Heart right ventricle (tissue), 16 donors: ENCODE data around the gene PCCA. TPM values are rescaled to one million over a fixed set of nuclear protein-coding genes. Genes with fewer than 3 reads are reported as not detected.

ENCODE experiments used
- ATAC-seq, 8 donors: fragments of 200-7000 bp; cut with Tn5 transposase; one replicate each; pipeline ENCODE4 v1.9.1; 2020; ENCODE audit warnings: mild to moderate bottlenecking in 8 of 8, moderate library complexity in 8 of 8, moderate number of reproducible peaks in 1 of 8
- DNase-seq, 2 donors: peaks; one replicate each; pipeline ENCODE4 v3.0.0-alpha.2; 2020
- H3K27ac ChIP-seq, 10 donors: fragments of 200-600 bp; sonication (generic) in 2 of 10; one replicate each; pipeline versions ENCODE4 v1.5.0 to v1.8.0; 2020 to 2022; ENCODE audit warnings: mild to moderate bottlenecking in 3 of 10
- H3K27me3 ChIP-seq, 7 donors: fragments of 200-600 bp; one replicate each; pipeline ENCODE4 v1.8.0; 2021 to 2022; ENCODE audit warnings: mild to moderate bottlenecking in 2 of 7
- H3K36me3 ChIP-seq, 9 donors: fragments of 200-600 bp; sonication (generic) in 1 of 9; one replicate each; pipeline versions ENCODE4 v1.5.0 to v1.8.0; 2020 to 2022; ENCODE audit warnings: mild to moderate bottlenecking in 2 of 9
- H3K4me1 ChIP-seq, 9 donors: fragments of 200-600 bp; sonication (generic) in 1 of 9; one replicate each; pipeline versions ENCODE4 v1.5.0 to v1.8.0; 2020 to 2022; ENCODE audit warnings: mild to moderate bottlenecking in 4 of 9
- H3K4me3 ChIP-seq, 10 donors: fragments of 200-600 bp; sonication (generic) in 2 of 10; one replicate each; pipeline versions ENCODE4 v1.5.0 to v1.8.0; 2020 to 2022; ENCODE audit warnings: mild to moderate bottlenecking in 7 of 10, moderate library complexity in 2 of 10
- H3K9me3 ChIP-seq, 11 donors: fragments of 200-600 bp in 10 of 11; sonication (generic) in 2 of 11; one replicate each; pipeline versions ENCODE4 v1.5.0 to v1.8.0; 2013 to 2022; ENCODE audit warnings: mild to moderate bottlenecking in 2 of 11, control low read depth in 1 of 11, moderate library complexity in 1 of 11
- CTCF ChIP-seq, 9 donors: fragments of 200-600 bp; sonication (generic) in 2 of 9; IDR thresholded peaks; one replicate each; pipeline versions ENCODE4 v1.5.0 to v1.8.0; 2021 to 2022; ENCODE audit warnings: antibody characterized with exemption in 9 of 9, mild to moderate bottlenecking in 5 of 9, moderate library complexity in 1 of 9
- WGBS, 2 donors: extraction: QIAGEN DNeasy Blood & Tissue Kit; methylation state at CpG; one replicate each; pipeline ENCODE4 v1.1.7; 2013; ENCODE audit warnings: inconsistent platforms in 1 of 2; 5-methylcytosine and 5-hydroxymethylcytosine counted together
- intact Hi-C, 10 donors: fragments of 100-400 bp; cut with DNase I; formaldehyde crosslinking; loops; one replicate each; pipeline versions ENCODE4 v1.11.1 to v1.14.2; 2022
- polyA plus RNA-seq, 2 donors: library from polyadenylated mRNA; stranded (reverse); fragments of 200-250 nt; gene quantifications; one replicate each; pipeline ENCODE4 v1.2.3, GENCODE V29; 2013
- total RNA-seq, 10 donors: library from RNA; stranded (reverse); fragmentation: NEBNext Ultra II Directional in 3 of 10; extraction: Animal tissue kit (Norgen Biotek cat#: 25700) in 3 of 10; gene quantifications; one replicate each; pipeline versions ENCODE4 v1.2.1 to v1.2.4, GENCODE V29; 2021 to 2023
- donor health status: Arrhythmogenic right ventricular cardiomyopathy.
- donor health status: ischemic (EF 13 %, LVEDD 7.1; RV severe dilation, severe dysfunction).
- donor health status: healthy with polysubstance abuse.
- donor health status: DM: no; HTN: yes; CAD: no.
- donor health status: DM: no; HTN: no; CAD: no.
- donor health status: ischemic (EF 25% LVEDD 6.9; RV normal size, moderate dysfunction).
- donor health status: ischemic (EF 25% LVEDD 5.7; RV mildly dilated, moderate dysfunction).
- donor health status: healthy.
- donor health status: DM: yes; HTN: yes; CAD: no.
- donor health status: Ischemic cardiomyopathy.
- donor health status: ischemic (EF 35%, LVEDD 5.7; RV mildly dilated, moderate dysfunction).
- donor health status: nonischemic (EF 11% LVEDD 7.7; RV severe dilation, severe dysfunction).
- donor health status: DM: yes; HTN: yes; CAD: no.
- donor health status: PGD.
- donor health status: ischemic (EF 29% LVEDD 5.4; RV normal size, mild dysfunction).
- donor health status: nonischemic (EF 23%, LVEDD 6.1; RV moderate dilation, normal function).

The PCCA gene
- total and polyA plus RNA-seq, 12 donors = 21.2 to 71.9 (median 60.7) TPM

- intact Hi-C loops = no loop called here
- Histone ChIP-seq H3K27me3 (no peaks in the 10 kb centered on the region), H3K27ac (no peak overlapping the region), H3K4me1 (peaks cover 0 to 8% (median 6%) of the 10 kb centered on the region in 9 donors), H3K36me3 (peaks cover 0 to 22% (median 4%) of the 10 kb centered on the region in 9 donors), H3K9me3 (no peaks in the 10 kb centered on the region), H3K4me3 (no peak overlapping the region)
- 97% methylated on average over 6 of the region's 6 CpGs for WGBS, 2 donors
- no peak for TF ChIP-seq CTCF (IDR thresholded peaks at IDR 0.05)
- DNase-seq (no peak), ATAC-seq (no peak)
Observed at GRCh38 chr13:100273138-100273537, 184.2 kb downstream of the PCCA start.

DNA sequence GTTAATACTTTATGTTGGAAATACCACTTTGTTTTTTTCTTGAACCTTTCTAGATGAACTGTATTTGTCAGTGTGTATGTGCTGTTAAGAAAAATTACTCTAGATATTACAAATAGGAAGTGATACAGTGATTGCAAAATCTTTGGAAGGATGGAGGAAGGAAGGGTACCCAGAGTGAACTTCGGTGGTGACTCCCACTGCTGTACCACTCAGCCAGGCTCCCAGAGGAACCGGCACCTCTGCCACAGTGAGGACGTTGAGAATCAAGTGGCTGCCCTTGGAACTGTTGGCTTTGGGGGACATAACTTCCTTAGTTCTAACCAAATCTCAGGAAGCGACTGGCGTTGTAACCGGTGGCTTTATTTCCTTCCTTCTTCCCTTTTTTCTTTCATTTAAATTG is 184.7 kb downstream of the PCCA start:
- Histone ChIP-seq H3K27me3 (no peaks in the 10 kb centered on the region), H3K9me3 (no peaks in the 10 kb centered on the region), H3K36me3 (peaks cover 0 to 21% (median 4%) of the 10 kb centered on the region in 9 donors), H3K4me1 (peaks cover 0 to 8% (median 6%) of the 10 kb centered on the region in 9 donors), H3K27ac (no peak overlapping the region), H3K4me3 (no peak overlapping the region)
- ATAC-seq = no peak
- intact Hi-C loops = no loop called here
- 72 to 74% methylated on average over 6 of the region's 6 CpGs for WGBS, 2 donors
- no peak for TF ChIP-seq CTCF (IDR thresholded peaks at IDR 0.05)
- DNase-seq = no peak

DNA sequence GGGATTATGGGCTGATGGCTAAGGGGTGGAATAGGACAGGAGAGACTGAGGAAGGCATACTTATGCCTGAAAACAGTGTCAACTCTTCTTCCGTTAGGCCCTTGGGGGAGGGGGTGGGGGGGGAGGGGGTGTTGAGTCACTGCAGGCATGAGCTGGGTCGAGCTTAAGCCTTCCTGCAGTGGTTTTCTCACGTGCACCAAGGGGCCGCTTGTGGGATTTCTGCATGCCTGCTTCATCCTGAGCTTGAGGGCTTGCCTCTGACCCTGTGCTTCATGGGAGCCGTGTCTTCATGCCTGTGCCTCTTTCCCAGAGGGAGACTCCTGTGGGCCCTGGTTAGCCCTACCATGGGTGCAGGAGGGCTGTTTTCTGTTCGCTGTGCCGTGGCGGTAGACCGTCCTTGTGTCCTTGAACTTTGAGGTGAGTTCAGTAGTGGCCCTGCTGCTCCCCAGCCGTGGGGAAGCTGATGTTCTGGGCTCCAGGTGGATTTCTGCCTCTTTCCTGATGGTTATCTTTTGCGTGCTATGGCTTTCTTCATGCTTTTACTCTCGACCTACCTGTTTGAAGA is 186.1 kb downstream of the PCCA start:
- no peak for ATAC-seq
- peaks cover 0 to 18% (median 0%) of the 10 kb centered on the region in 9 donors for H3K36me3 ChIP-seq
- no peak overlapping the region for H3K4me3 ChIP-seq
- no peaks in the 10 kb centered on the region for H3K9me3 ChIP-seq
- no peak for DNase-seq
- WGBS, 2 donors = 92 to 94% methylated on average over 12 of the region's 12 CpGs
- no peak overlapping the region for H3K27ac ChIP-seq
- H3K27me3 ChIP-seq = no peaks in the 10 kb centered on the region
- no peak for TF ChIP-seq CTCF (IDR thresholded peaks at IDR 0.05)
- intact Hi-C loops = no loop called here
- H3K4me1 ChIP-seq = peaks cover 0 to 3% (median 1%) of the 10 kb centered on the region in 9 donors

DNA sequence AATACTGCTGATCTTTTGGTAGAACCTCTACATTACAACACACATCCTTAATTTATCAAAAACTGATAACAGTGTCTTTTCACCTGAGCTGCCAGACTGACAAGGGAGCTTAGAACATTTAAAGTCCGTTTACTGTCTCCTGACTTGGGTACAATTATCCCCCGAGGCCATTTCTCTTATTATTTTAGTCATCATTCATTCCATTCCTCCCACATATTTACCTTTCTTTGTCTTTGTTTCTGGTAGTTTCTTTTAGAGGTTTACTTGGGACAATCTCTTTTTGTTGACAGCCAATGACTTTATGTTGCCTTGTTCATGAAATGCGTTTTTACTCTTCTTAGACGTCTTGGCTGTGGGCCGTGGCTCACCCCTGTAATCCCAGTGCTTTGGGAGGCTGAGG is 186.9 kb downstream of the PCCA start:
- ATAC-seq = no peak
- no peaks in the 10 kb centered on the region for H3K4me1 ChIP-seq
- H3K4me3 ChIP-seq = no peak overlapping the region
- H3K9me3 ChIP-seq = no peaks in the 10 kb centered on the region
- no peaks in the 10 kb centered on the region for H3K27me3 ChIP-seq
- peaks cover 0 to 25% (median 0%) of the 10 kb centered on the region in 9 donors for H3K36me3 ChIP-seq
- TF ChIP-seq CTCF (IDR thresholded peaks at IDR 0.05) = no peak
- no peak for DNase-seq
- H3K27ac ChIP-seq = no peak overlapping the region
- WGBS, 2 donors = 94% methylated on average over 5 of the region's 5 CpGs
- intact Hi-C loops = no loop called here
